GM21717 (cell line): ENCODE results near the gene UBE2B.

Experiments used
- ATAC-seq: cut with Tn5 transposase; IDR thresholded peaks from one replicate; pipeline ENCODE4 v1.9.1; 2021; ENCODE audit warnings: mild to moderate bottlenecking, moderate library complexity; ENCODE audit not compliant: unreplicated experiment

The UBE2B gene

DNA sequence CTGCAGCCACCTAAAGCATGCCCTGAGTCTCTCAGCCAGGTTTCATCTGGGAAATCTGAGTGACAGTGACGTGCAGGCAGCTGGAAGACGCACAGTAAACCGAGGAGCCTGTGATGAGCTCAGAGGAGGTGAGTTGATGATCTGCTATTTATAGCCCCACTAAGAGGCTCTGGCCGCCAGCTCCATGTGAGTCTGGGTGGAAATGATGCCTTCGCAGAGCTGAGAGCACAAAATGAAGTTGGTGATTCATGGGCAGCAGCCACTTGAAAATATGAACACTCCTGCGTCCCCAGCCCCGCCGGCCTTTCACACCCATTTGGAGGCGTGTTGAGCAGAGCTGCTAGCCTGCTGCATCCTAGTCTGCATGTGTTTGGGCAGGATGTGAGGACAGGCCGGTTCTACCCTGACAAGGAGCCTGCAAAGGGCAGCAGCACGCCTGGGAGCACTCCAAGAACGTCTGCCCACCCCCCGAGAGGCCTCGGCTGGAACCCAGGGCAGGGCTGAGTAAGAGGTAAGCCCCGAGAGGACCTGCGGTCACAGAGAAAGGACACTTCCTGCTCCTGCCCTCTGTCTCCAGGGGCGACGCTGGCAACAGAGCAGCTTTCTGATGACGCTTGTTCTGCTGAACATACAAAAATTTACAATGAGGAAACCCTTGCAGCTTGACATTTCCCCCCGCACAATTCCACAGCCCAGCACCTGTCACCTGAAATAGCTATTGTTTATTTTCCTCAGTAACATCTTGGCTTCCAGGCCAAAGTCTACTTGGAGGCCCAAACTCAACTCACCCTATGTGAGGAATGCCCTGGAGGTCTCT, 65.4 kb downstream of the UBE2B start:
- peak; percentile 70 for ATAC-seq

DNA sequence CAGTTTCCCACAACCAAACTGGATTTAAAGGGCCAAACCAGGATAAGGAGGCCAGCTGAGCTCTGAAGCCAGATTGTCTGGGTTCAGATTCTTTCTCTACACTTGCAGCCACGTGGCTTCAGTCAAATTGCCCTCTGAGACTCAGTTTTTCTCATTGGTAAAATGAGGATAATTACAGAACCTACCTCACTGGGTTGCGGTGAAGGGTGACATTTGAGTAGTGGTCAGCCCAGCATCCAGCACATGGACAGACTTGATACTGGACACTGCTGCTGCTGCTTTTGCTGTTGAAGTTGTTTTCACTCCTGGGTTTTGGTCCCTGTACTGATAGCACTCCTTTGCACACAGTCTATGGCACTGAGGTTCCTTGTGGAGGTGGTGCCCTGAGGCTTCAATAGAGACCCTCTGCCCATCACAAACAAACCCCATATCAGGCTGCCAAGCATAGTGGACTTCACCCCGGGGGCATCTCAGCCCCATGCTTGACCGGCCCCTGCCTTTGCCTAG, 66.0 kb downstream of the UBE2B start:
- peak; percentile 12 for ATAC-seq

DNA sequence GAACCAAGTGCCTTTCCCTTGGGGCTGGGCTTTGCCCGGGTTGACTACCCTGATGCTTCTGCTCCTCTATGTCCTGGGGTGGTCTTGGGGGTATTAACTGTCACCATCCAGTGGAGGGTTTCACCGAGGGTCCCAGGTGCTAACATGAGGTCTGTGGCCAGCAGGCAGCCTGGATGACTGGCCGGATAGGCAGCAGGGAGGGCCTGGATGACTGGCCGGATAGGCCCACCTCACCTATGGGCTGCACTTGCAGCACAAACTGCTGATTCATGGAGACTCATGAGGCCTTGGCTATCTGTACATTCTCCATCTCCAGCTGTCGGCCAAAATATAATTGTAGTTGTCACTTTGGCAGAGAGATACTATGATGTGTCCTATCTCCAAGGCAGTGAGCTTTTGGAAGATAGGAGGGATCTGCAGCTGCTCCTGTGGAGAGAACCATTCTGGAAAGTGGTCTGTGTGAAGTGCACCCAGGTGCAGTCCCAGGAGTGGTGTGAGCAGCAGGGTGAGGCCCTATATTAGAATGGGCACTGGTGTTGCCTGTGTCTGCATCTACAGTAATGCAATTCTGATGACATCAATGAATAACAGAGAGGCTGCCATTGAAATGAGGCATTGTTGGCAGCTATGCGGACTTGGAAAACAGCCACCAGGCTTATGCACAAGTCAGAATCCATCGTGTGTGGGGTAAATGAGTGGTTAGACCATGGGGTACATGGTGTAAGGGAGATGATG, 66.6 kb downstream of the UBE2B start:
- no peak for ATAC-seq

DNA sequence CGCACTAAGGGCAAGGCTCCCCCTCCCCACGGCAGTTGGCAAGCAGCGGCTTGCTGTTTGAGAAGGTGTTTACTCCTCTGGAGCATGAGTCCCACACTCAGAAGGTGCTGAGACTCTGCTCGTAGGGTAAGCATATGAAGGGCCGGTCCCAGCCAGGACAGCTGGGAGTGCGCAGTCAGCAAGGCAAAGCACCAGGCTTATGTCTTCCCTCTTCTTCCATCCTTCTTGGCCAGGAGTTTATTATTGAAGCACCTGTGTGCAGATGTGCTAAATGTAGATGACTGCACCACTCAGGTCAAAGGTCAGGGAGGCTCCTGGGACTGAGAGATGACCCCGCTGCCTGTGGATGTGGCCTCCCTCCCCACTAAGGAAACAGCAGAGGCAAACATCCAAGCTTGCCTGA, 67.4 kb downstream of the UBE2B start:
- no peak for ATAC-seq

DNA sequence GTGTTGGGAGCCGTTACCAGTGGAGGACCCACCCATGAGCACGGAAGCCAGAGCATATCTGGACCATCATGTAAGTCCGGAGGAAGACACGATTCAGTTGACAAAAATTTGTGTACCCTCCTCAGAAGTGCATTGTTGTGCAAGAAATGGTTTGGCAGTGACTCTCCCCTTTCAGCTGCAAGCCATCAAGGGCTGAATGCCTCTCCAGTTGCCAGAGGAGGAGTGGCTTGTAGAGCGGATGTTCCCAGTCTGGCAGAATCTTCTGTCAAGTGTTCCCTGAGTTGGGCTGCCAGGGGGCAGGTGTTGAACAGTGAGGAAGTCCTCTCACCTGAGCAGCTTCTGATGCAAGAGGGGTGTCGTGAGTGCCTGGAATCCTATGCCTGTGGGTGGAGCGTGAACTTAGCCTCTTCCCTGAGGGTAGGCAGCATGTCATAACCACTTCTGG, 67.9 kb downstream of the UBE2B start:
- no peak for ATAC-seq

DNA sequence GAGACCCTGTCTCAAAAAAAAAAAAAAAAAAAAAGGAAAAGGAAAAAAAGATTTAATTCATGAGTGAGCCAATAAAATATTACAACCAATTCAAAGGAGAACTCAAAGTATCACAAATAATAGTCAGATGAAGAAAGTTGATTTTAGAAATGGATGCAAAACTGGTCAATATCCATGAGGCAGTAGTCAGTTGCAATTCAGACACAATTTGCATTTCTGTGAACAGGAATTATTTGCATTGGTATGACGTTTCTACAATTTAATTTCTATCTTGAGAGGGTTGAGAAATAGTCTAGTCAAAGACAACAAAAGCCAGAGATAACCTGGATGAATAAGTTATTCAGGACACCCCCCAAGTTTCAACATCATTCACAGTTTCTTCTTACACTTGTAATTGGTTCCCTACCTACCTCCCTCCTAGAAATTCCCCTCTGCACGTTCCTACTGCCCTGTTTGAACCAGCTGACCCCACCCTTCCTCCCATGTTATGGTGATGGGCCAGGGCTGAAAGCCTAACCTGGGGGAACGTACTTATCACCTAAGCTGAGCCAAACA, 68.9 kb downstream of the UBE2B start:
- ATAC-seq: no peak
